WTC11 (cell line): Measurements from ENCODE around the gene ADGRD2.

Experiments used
- CBFB ChIP-seq: sonication (generic); formaldehyde crosslinking; IDR thresholded peaks from 2 replicates; pipeline ENCODE4 v1.8.1; 2022; ENCODE audit warnings: mild to moderate bottlenecking, low read depth, missing genetic modification reagents
- TF ChIP-seq, protein P1 (sequence below): fragments of 200-600 bp; IDR thresholded peaks from 2 replicates; pipeline ENCODE4 v1.8.0; 2022; ENCODE audit warnings: antibody characterized with exemption

DNA sequence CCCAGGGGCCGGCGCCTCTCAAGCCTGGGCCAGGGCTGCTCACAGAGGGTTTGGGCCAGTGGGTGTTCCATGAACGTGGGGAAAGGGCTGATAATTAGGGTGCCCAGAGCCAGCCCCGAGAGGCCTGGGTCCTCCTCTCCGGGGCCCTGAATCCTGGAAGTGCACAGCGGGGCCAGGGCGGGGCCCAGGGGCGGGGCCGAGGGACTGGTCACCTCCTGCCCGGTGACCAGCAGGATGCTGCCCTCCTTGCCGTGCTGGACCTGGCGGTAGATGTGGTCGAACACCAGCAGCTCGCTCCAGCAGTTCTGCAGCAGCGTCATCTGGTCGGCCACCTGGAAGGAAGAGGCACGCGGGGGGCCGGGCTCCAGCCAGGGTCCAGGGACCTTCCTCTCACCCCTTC, 42.6 kb downstream of the ADGRD2 start:
- TF ChIP-seq, protein P1, sequence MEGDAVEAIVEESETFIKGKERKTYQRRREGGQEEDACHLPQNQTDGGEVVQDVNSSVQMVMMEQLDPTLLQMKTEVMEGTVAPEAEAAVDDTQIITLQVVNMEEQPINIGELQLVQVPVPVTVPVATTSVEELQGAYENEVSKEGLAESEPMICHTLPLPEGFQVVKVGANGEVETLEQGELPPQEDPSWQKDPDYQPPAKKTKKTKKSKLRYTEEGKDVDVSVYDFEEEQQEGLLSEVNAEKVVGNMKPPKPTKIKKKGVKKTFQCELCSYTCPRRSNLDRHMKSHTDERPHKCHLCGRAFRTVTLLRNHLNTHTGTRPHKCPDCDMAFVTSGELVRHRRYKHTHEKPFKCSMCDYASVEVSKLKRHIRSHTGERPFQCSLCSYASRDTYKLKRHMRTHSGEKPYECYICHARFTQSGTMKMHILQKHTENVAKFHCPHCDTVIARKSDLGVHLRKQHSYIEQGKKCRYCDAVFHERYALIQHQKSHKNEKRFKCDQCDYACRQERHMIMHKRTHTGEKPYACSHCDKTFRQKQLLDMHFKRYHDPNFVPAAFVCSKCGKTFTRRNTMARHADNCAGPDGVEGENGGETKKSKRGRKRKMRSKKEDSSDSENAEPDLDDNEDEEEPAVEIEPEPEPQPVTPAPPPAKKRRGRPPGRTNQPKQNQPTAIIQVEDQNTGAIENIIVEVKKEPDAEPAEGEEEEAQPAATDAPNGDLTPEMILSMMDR: no peak
- TF ChIP-seq CBFB: no peak
